ENCODE results near the gene TNNC1.

Gene TNNC1

DNA sequence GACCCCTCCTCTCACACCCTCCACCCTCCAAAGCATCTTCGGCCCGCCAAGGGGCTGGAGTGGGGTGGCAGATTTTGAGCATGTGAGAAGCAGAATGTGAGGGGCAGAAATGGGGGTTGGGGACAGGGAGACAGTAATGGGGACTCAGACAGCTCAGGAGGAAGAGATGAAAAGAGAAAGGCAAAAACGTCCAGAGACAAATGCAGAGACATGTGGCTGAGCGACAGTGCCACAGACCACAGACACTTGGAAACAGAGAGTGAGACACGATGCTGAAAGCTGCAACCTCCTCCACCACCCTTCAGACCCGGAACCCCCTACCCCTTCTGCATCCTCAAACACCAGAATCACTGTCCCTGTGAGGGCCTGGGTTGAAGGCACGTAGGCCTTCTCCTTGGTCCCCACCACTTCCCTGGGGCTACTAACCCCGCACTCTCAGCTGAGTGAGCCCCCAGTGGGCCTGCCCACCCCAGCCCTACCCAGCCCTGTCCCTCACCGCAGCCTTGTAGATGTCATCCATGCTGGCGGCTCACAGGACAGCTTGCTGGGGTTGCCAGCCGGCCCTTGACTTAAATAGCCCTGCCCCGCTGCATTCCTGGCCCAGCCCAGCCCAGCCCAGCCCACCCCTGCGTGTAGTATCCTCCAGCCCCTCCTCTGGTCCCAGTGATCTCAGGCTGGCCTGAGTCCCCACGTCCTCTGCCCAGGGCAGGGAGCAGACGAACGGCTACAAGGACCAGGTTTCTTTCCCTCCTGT lies at the start of gene TNNC1:
TNNC1 (minus strand) TSS at position 546 of the 754 bp plus-strand sequence; CDS start at position 520, 26 bp downstream.
- DNase-seq, result no peak

DNA sequence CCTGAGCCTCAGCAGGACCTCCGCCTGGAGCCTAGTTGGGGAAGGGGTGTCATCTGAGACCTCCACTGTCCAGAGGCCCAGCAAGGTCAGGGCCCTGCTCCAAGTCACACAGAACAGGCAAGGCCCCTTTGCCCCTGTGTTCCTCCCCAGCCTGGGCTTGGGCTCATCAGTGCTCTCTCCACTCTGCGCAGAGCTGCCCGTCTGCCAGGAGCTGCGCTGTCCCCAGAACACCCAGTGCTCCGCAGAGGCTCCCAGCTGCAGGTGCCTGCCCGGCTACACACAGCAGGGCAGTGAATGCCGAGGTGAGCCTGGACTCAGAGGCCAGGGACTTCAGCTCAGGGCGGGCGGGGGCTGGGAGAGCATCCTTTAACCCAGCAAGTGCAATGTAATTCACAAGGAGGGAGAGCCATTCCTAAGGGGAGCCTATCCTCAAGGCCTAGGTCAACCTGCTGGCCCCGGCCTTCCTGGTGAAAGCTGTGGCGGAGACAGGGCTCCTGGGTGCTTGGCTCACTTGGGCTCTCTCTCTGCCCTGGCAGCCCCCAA lies 49.0 kb upstream of the TNNC1 start:
- no peak for DNase-seq

DNA sequence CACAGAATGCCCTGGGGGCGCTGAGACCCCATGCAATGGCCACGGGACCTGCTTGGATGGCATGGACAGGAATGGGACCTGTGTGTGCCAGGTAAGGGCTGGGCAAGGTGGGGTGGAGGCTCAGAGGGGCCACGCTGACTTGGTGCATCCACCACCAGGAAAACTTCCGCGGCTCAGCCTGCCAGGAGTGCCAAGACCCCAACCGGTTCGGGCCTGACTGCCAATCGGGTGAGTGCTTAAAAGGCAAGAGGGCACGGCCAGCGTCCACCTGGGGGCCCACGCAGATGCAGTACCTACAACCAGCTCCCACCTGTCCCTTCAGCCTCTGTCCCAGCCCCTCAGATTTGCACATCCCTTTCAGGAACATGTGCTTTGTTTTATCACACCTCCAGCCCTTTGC lies 48.2 kb upstream of the TNNC1 start:
- DNase-seq, result no peak

DNA sequence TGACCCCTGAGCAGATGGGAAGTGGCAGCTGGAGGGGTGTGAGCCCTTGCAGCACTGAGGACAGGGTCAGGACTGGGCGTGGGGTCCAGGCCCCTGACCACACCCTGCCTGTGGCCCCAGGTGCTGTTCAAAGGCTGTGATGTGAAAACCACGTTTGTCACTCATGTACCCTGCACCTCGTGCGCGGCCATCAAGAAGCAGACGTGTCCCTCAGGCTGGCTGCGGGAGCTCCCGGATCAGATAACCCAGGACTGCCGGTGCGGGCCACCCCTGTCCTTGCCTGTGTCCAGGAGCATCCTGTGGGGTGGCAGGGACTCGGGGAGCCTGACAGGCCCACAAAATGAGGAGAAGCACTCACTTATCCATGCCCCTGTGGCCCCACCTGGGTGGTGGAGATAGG lies 47.2 kb upstream of the TNNC1 start:
- DNase-seq, result no peak

DNA sequence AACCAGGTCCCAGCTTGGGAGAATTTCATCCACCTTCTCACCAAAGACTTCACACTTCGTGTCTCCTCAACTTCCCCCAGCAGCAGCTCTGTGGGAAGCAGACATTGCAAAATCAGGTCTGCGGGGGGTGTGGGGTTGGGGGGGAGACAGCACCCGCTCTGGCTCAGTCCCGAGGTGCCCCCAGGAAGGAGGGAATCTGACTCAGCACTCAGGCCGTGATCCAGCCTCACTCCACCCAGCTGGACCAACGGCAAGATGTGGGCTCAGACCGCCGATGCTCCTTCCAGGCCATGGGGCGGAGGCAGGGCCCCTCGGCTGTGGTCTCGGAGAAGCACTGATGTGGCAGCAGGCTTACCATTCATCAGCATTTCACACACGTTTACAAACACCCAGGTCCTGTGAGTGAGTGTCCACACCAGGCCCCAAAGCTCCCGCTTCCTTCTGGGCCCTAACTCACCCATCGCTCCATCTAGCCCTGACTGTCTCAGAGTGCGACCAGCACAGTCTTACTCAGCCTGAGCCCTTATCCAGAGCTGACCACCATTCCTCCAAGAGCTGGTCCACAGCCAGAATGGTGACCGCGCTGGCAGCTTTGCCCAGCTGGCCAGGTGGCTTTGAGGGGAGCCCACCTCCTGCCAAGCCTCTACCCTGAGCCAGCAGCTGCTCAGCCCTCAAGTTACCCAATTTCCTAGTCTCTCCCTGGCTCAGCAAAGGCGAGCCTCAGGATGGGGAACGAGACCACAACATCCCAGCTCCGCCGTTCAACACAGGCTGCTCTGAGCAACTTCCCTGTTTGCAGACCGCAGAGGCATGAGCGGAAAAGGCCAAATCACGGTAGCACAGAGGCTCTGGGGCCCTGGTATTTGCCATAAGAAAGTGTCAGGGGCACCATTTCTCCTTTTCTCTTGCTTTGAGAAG lies 44.6 kb upstream of the TNNC1 start:
- DNase-seq, result no peak

DNA sequence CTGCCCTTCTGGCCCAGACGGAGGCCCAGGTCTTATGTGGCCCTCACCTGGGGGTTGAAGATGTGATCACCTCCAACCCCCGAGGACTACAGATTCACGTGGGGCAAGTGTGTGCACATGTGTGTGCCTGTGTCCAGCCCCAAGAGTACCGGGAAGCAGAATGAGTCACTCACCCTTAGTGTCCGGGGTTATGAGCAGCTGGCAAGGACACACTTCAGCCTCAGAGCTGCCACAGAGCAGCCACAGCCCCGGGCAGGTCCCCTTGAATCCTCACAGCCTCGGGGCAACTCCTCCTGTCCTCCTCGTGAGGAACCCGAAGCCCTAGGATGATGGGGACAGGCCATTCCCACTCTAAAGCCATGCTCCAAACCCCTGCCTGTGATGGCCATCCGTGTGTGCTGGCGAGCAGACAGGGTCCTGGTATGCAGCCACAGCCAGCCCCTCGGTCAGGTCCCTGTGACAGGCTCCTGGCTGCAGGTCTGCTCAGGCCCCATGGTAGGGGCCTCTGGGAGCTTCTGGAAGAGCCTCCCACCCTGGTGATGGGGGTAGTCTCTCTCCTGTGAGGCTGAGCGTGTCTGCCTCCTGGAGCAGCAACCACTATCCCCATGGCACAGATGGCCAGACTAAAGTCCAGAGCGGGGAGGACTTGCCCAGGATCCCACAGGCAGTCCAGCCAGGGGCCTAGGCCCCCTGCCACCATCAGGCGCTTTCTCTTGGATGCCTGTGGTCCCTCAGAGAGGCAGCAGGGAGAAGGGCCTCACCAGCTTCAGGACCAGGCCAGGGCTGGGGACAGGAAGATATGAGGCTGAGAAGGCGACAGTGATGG lies 42.1 kb upstream of the TNNC1 start:
- DNase-seq, result no peak

DNA sequence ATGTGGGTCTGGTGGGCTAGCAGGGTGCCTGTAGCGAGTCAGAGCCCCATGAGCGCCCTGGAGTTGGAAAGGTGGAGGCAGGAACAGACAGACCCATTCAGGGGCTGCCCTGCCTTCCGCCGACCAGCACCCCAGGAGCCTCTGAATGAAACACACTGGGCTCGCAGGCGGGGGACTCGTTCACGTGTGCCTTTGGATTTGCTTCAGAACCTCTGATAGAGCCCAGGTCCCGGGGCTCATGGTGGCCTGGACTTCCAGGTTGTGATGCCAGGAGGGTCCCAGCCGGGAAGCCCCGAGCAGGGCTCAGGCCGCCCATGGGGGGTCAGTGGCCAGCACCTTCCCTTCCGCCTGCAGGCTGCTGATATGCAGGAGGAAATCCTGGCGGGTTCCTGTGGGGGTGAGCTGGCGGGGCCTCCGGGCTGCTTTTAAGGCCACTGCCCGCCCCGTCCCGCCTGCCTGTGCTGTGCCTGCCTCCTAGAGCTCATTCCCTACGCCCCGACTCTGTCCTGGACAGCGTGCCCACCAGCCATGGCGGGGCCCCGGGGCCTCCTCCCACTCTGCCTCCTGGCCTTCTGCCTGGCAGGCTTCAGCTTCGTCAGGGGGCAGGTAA lies 41.1 kb upstream of the TNNC1 start, which contains the start of gene STAB1:
STAB1 (plus strand) TSS at position 453 of the 610 bp plus-strand sequence; CDS start at position 529, 76 bp downstream.
- no peak for DNase-seq

DNA sequence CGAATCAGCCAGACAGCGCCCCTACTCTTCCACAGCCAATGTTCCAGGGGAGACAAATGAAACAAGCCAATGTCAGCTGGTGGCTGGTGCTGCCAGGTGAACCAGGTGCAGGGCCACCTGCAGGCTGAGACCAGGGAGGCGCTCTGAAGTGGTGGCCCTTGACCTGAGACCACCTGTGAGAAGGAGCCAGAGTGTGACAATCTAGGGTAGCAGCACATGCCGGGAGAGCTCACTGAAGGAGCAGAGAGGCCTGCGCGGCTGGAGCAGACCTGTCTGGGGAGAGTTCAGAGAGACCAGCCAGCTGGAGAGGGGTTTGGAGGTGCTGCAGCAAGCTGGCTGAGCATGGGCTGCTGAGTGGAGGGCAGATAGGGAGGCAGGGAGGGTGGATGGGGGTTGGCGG lies 40.6 kb upstream of the TNNC1 start:
- no peak for DNase-seq

DNA sequence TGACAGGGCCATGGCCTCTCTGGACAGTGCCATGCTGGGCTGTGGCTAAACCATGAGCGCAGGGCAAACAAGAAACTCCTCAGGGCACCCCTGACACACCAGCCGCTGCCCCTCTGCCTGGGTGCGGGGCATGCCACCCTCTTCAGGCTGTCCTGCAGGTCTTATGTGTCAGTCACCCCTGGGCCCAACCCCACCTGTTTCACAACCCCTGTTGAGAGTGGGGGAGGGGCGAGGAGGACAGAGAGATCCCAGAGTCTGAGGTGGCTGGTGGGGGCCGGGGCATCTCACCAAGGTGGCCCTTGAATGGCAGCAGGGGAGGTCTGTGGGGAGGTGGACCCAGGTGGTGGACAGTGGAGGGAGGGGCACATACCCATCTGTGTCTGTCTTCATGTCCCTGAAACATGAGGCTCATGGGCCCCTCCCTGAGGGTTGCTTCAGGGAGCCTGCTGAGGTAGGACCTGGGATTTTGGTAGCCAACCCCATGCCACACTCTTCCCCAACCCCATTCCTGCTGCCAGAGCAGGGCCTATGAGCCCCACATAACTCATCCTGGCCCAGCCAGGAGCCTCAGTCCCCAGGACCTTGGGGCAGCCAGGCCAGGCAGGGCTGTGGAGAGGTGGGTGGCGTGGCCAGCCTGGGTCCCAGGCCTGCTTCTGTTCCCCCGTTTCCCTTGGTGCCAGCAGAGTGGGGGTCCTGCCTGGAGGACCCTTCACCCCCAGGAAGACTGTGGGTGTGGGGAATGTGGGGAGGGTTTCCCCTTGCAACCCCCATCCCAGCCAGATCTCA lies 39.6 kb upstream of the TNNC1 start:
- DNase-seq, result no peak

DNA sequence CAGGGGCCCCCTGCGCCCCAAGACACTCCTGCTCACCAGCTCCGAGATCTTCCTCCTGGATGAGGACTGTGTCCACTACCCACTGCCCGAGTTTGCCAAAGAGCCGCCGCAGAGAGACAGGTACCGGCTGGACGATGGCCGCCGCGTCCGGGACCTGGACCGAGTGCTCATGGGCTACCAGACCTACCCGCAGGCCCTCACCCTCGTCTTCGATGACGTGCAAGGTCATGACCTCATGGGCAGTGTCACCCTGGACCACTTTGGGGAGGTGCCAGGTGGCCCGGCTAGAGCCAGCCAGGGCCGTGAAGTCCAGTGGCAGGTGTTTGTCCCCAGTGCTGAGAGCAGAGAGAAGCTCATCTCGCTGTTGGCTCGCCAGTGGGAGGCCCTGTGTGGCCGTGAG lies 38.2 kb upstream of the TNNC1 start:
- no peak for DNase-seq

DNA sequence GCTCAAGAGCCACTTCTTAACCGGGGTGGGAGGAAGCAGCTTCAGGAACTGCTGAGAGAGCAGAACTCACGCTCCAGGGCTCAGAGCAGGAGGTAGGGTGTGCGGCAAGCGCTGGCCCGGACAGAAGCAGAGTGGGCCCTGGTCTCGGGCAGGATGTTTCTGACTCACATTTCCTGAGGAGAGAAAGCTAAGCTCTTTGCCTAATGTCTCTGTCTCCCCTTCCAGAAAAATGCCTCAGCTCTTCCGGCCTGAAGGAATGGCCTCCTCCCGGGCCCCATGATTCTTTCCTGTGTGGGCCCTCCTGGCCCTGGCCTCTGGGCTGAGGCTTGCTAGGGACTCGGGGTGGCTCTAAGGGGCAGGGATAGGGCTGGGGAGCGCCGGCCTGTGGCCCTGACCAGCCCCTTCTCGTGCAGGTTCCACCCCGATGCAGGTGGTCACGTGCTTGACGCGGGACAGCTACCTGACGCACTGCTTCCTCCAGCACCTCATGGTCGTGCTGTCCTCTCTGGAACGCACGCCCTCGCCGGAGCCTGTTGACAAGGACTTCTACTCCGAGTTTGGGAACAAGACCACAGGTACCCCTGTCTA lies 37.2 kb upstream of the TNNC1 start:
- no peak for DNase-seq

DNA sequence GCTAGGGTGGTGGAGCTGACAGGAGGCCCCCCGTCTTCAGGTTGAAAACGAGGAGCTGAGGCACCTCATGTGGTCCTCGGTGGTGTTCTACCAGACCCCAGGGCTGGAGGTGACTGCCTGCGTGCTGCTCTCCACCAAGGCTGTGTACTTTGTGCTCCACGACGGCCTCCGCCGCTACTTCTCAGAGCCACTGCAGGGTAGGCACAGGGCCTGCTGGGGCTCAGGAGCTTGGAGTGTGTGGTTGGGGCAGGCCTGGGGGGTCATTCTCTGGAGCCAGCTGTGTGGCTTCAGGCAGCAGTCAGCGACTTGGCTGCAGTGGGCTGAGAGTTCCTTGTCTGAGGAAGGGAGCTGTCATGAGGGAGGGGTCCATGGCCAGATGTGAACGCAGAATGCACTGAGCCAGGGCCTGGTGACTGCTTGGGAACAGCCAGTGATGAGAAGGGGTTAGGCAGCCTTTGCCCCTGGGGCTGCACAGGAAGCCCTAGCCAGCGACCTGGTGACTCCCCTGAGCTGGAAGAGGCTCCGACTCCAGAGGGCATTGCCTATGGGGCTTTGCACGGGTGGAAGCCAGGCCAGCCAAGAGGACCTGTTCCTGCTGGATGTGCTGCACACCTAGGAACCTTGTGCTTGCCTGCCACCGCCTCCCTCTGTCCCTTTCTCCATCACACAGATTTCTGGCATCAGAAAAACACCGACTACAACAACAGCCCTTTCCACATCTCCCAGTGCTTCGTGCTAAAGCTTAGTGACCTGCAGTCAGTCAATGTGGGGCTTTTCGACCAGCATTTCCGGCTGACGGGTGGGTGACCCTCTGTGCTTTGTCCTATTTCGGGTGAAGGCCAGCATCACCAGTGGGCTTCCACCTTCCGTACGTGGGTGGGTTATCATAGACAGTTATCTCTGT lies 36.4 kb upstream of the TNNC1 start:
- no peak for DNase-seq

DNA sequence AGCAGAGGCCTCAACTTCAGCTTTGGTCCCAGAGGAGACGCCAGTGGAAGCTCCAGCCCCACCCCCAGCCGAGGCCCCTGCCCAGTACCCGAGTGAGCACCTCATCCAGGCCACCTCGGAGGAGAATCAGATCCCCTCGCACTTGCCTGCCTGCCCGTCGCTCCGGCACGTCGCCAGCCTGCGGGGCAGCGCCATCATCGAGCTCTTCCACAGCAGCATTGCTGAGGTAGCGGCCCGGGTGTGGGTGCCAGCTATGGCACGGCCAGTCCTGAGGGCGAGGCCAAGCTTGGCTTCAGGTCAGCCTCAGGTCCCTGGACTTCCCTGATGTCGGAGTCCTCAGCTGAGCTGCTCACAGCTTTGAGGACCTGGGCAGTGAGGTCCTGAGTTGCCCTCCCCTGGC lies 35.6 kb upstream of the TNNC1 start:
- no peak for DNase-seq

DNA sequence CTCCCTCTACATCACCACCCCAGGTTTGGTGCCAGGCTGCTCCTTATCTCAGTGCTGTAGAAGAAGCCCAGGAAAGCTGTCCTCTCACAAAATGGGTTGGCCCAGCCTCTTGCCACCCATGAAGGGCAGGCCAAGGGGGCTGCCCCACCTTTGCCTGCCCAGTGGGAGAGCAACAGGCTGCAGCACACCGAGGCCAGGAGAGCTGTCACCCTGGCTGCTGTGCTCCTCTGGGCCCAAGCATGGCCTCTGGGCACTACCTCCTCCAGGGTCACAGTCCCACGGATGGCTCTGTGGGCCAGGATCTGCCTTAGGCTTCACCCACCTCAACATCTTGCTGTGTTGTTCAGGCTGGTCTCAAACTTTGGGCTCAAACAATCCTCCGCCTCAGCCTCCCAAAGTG lies 34.9 kb upstream of the TNNC1 start:
- no peak for DNase-seq

DNA sequence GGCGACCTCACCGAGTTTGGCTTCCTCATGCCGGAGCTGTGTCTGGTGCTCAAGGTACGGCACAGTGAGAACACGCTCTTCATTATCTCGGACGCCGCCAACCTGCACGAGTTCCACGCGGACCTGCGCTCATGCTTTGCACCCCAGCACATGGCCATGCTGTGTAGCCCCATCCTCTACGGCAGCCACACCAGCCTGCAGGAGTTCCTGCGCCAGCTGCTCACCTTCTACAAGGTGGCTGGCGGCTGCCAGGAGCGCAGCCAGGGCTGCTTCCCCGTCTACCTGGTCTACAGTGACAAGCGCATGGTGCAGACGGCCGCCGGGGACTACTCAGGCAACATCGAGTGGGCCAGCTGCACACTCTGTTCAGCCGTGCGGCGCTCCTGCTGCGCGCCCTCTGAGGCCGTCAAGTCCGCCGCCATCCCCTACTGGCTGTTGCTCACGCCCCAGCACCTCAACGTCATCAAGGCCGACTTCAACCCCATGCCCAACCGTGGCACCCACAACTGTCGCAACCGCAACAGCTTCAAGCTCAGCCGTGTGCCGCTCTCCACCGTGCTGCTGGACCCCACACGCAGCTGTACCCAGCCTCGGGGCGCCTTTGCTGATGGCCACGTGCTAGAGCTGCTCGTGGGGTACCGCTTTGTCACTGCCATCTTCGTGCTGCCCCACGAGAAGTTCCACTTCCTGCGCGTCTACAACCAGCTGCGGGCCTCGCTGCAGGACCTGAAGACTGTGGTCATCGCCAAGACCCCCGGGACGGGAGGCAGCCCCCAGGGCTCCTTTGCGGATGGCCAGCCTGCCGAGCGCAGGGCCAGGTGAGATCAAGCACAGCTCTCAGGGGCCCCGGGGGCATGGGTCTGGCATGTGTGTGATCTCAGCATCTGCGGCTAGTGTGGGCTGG lies 34.2 kb upstream of the TNNC1 start:
- DNase-seq, result no peak

DNA sequence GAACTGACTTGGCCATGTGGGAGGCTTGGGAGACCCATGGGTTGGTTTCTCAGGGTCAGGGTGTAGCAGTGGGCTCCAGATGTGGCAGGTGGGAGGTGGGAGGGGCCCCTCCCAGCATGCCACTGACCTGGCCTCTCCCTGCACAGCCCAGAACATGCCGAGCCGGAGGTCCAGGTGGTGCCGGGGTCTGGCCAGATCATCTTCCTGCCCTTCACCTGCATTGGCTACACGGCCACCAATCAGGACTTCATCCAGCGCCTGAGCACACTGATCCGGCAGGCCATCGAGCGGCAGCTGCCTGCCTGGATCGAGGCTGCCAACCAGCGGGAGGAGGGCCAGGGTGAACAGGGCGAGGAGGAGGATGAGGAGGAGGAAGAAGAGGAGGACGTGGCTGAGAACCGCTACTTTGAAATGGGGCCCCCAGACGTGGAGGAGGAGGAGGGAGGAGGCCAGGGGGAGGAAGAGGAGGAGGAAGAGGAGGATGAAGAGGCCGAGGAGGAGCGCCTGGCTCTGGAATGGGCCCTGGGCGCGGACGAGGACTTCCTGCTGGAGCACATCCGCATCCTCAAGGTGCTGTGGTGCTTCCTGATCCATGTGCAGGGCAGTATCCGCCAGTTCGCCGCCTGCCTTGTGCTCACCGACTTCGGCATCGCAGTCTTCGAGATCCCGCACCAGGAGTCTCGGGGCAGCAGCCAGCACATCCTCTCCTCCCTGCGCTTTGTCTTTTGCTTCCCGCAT lies 33.4 kb upstream of the TNNC1 start:
- DNase-seq, result no peak

DNA sequence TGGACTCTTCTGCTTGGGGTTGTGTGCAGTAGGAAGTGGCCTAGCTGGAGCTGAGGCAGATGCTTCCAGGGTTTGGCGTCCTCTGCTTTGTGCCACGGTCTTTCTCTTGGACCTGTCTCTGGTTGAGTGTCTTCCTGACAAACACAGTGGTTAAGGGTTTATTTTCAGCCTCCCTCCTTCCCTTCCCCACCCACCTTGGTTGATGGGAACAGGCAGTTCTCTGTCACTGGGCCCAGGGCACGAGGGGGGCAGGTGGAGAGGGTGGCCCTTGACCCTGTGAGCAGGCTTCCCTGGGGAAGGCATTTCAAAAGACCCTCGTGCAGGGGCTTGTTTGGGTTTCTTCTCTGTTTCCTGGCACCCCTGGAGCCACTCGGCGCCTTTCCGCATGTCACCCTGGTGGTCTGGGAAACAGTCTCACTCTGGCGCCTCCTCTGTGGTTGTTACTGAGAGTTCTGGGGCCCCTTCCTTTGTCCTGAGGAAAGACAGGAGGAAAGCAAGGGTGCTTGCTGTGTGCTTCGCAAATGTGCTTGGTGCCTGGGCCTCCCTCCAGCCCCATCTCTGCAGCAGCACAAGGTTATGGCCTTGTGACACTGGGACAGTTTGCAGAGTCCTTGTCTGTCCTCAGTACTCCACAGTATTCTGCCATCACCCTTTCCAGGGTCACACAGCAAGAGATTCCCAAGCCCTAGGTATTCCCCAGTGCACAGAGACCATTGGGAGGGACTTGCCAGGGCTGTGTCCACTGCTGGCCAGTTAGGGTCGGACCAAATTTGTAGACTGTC lies 31.0 kb upstream of the TNNC1 start:
- no peak for DNase-seq
